Astrocyte of the cerebellum (primary cell): ENCODE results near the gene RCC2.

Experiments
- DNase-seq: peaks from one replicate; pipeline ENCODE4 v3.0.0-alpha.2; 2011; ENCODE audit warnings: low read depth
- H3K4me3 ChIP-seq: 2 replicates; pipeline ENCODE4 v1.5.1; 2011; ENCODE audit warnings: mild to moderate bottlenecking, low read depth, low read length, moderate library complexity
- CTCF ChIP-seq: IDR thresholded peaks from 2 replicates; pipeline ENCODE4 v1.5.1; 2012; ENCODE audit warnings: low read length, low read depth, moderate library complexity, mild to moderate bottlenecking; ENCODE audit errors: missing control alignments
- in situ Hi-C: cut with HindIII; loops from 2 replicates; pipeline ENCODE4 v1.10.0; 2017; ENCODE audit warnings: low sequenced_read_pairs

The RCC2 gene

GRCh38 chr1:17361687-17362086 is 77.8 kb downstream of the RCC2 start:
- TF ChIP-seq CTCF, result no peak
- in situ Hi-C loops, result no loop called here
- no peak for DNase-seq
- no peak overlapping the region for H3K4me3 ChIP-seq

- DNase-seq, result no peak
- in situ Hi-C loops, result no loop called here
- no peak overlapping the region for H3K4me3 ChIP-seq
- TF ChIP-seq CTCF, result no peak
Observed at GRCh38 chr1:17360272-17360956, 79.1 kb downstream of the RCC2 start.

GRCh38 chr1:17359808-17360207 is 79.7 kb downstream of the RCC2 start:
- no peak overlapping the region for H3K4me3 ChIP-seq
- no peak for TF ChIP-seq CTCF
- in situ Hi-C loops, result no loop called here
- DNase-seq, result no peak

GRCh38 chr1:17359031-17359430 is 80.4 kb downstream of the RCC2 start:
- in situ Hi-C loops, result no loop called here
- TF ChIP-seq CTCF, result no peak

GRCh38 chr1:17358557-17358956 is 80.9 kb downstream of the RCC2 start:
- in situ Hi-C loops, result no loop called here
- no peak overlapping the region for H3K4me3 ChIP-seq
- no peak for TF ChIP-seq CTCF
- no peak for DNase-seq

More at GRCh38 chr1:17359031-17359430, 80.4 kb downstream of the RCC2 start:
- DNase-seq, result no peak
- no peak overlapping the region for H3K4me3 ChIP-seq
